ENCODE results near the gene CRHR2.

The CRHR2 gene

GRCh38 chr7:30613366-30614325 lies 68.6 kb downstream of the CRHR2 start:
- no peak for DNase-seq

GRCh38 chr7:30612658-30613265 lies 69.5 kb downstream of the CRHR2 start:
- no peak for DNase-seq

- no peak for DNase-seq
Observed at GRCh38 chr7:30605832-30606231, 76.4 kb downstream of the CRHR2 start.

GRCh38 chr7:30604901-30605300 lies 77.4 kb downstream of the CRHR2 start:
- DNase-seq: no peak
